Measurements from ENCODE around the gene CD46. TPM values are rescaled to one million over a fixed set of nuclear protein-coding genes. Genes with fewer than 3 reads are reported as not detected.

Gene CD46
- total RNA-seq, 1 donor from 2014 or later: 97.3 TPM

GRCh38 chr1:207826557-207827487 is 75.0 kb downstream of the CD46 start:
- H3K36me3 Mint-ChIP-seq (ENCODE audit: unreplicated experiment): no peaks in the 10 kb centered on the region
- peak overlapping the region; percentile 62 for H3K27ac Mint-ChIP-seq (ENCODE audit: unreplicated experiment)
- DNase-seq (ENCODE audit: extremely low spot score, unreplicated experiment): no peak
- no peaks in the 10 kb centered on the region for H3K9me3 Mint-ChIP-seq (ENCODE audit: unreplicated experiment)
- peaks cover 48% of the 10 kb centered on the region for H3K4me1 Mint-ChIP-seq (ENCODE audit: unreplicated experiment)
- no peaks in the 10 kb centered on the region for H3K27me3 Mint-ChIP-seq (ENCODE audit: unreplicated experiment)
- H3K4me3 Mint-ChIP-seq (ENCODE audit: unreplicated experiment): no peak overlapping the region
- TF ChIP-seq CTCF (IDR thresholded peaks at IDR 0.05): no peak

- no peak for TF ChIP-seq CTCF (IDR thresholded peaks at IDR 0.05)
- Mint-ChIP-seq H3K4me1 (ENCODE audit: unreplicated experiment) (peaks cover 46% of the 10 kb centered on the region), H3K27ac (ENCODE audit: unreplicated experiment) (no peak overlapping the region), H3K9me3 (ENCODE audit: unreplicated experiment) (no peaks in the 10 kb centered on the region), H3K27me3 (ENCODE audit: unreplicated experiment) (no peaks in the 10 kb centered on the region), H3K36me3 (ENCODE audit: unreplicated experiment) (no peaks in the 10 kb centered on the region), H3K4me3 (ENCODE audit: unreplicated experiment) (no peak overlapping the region)
- no peak for DNase-seq (ENCODE audit: extremely low spot score, unreplicated experiment)
Measured at GRCh38 chr1:207827488-207827830, 75.6 kb downstream of the CD46 start.

GRCh38 chr1:207828046-207828445 is 76.2 kb downstream of the CD46 start:
- Mint-ChIP-seq H3K27me3 (ENCODE audit: unreplicated experiment) (no peaks in the 10 kb centered on the region), H3K9me3 (ENCODE audit: unreplicated experiment) (no peaks in the 10 kb centered on the region), H3K36me3 (ENCODE audit: unreplicated experiment) (no peaks in the 10 kb centered on the region), H3K27ac (ENCODE audit: unreplicated experiment) (no peak overlapping the region), H3K4me3 (ENCODE audit: unreplicated experiment) (no peak overlapping the region), H3K4me1 (ENCODE audit: unreplicated experiment) (peaks cover 43% of the 10 kb centered on the region)
- no peak for DNase-seq (ENCODE audit: extremely low spot score, unreplicated experiment)
- TF ChIP-seq CTCF (IDR thresholded peaks at IDR 0.05): no peak

GRCh38 chr1:207828485-207829158 is 76.8 kb downstream of the CD46 start:
- Mint-ChIP-seq H3K9me3 (ENCODE audit: unreplicated experiment) (no peaks in the 10 kb centered on the region), H3K4me1 (ENCODE audit: unreplicated experiment) (peaks cover 38% of the 10 kb centered on the region), H3K27ac (ENCODE audit: unreplicated experiment) (peak overlapping the region; percentile 25), H3K27me3 (ENCODE audit: unreplicated experiment) (no peaks in the 10 kb centered on the region), H3K4me3 (ENCODE audit: unreplicated experiment) (no peak overlapping the region), H3K36me3 (ENCODE audit: unreplicated experiment) (no peaks in the 10 kb centered on the region)
- peak; percentile 81 for TF ChIP-seq CTCF (IDR thresholded peaks at IDR 0.05)
- no peak for DNase-seq (ENCODE audit: extremely low spot score, unreplicated experiment)

- H3K27me3 Mint-ChIP-seq (ENCODE audit: unreplicated experiment): no peaks in the 10 kb centered on the region
- no peak overlapping the region for H3K27ac Mint-ChIP-seq (ENCODE audit: unreplicated experiment)
- H3K36me3 Mint-ChIP-seq (ENCODE audit: unreplicated experiment): no peaks in the 10 kb centered on the region
- H3K4me1 Mint-ChIP-seq (ENCODE audit: unreplicated experiment): peaks cover 29% of the 10 kb centered on the region
- H3K9me3 Mint-ChIP-seq (ENCODE audit: unreplicated experiment): no peaks in the 10 kb centered on the region
- no peak overlapping the region for H3K4me3 Mint-ChIP-seq (ENCODE audit: unreplicated experiment)
- no peak for DNase-seq (ENCODE audit: extremely low spot score, unreplicated experiment)
- no peak for TF ChIP-seq CTCF (IDR thresholded peaks at IDR 0.05)
Measured at GRCh38 chr1:207829576-207829975, 77.7 kb downstream of the CD46 start.
